NCI-H2227 (cell line): Measurements from ENCODE around the gene TTLL9.

Experiments used
- DNase-seq: peaks from one replicate; lab custom pipeline; 2025; ENCODE audit not compliant: unreplicated experiment; lab: John Stamatoyannopoulos, UW

TTLL9 gene

GRCh38 chr20:31974951-31975487, 104.6 kb downstream of the TTLL9 start:
- DNase-seq, result peak; percentile 46

GRCh38 chr20:31975874-31976273, 105.4 kb downstream of the TTLL9 start:
- no peak for DNase-seq

- DNase-seq, result no peak
Measured at GRCh38 chr20:31977080-31977479, 106.6 kb downstream of the TTLL9 start.

- no peak for DNase-seq
Measured at GRCh38 chr20:31979713-31980426, 109.4 kb downstream of the TTLL9 start.

- DNase-seq, result no peak
Measured at GRCh38 chr20:31981784-31982183, 111.3 kb downstream of the TTLL9 start.

- no peak for DNase-seq
Measured at GRCh38 chr20:31984981-31985471, 114.6 kb downstream of the TTLL9 start.

- DNase-seq, result no peak
Measured at GRCh38 chr20:31987744-31988143, 117.3 kb downstream of the TTLL9 start.

GRCh38 chr20:31988430-31989015, 118.1 kb downstream of the TTLL9 start:
- no peak for DNase-seq

GRCh38 chr20:31989030-31989645, 118.7 kb downstream of the TTLL9 start:
- DNase-seq, result no peak

- no peak for DNase-seq
Measured at GRCh38 chr20:31990641-31991338, 120.4 kb downstream of the TTLL9 start.

- no peak for DNase-seq
Measured at GRCh38 chr20:31991339-31991705, 120.9 kb downstream of the TTLL9 start.

- no peak for DNase-seq
Measured at GRCh38 chr20:31992086-31992485, 121.7 kb downstream of the TTLL9 start.
